D341Med (cell line): ENCODE data around the gene FCMR.

Source experiments
- DNase-seq: peaks from one replicate; pipeline ENCODE4 v3.0.0; 2012; ENCODE audit warnings: low spot score

Gene FCMR

GRCh38 chr1:206923009-206923960, 1.5 kb upstream of the FCMR start:
- DNase-seq = no peak

GRCh38 chr1:206922524-206922923, 783 bp upstream of the FCMR start:
- no peak for DNase-seq

- no peak for DNase-seq
Observed at GRCh38 chr1:206918076-206918475, 3.7 kb downstream of the FCMR start.

GRCh38 chr1:206916000-206916709, 5.6 kb downstream of the FCMR start:
- DNase-seq = no peak

- no peak for DNase-seq
Observed at GRCh38 chr1:206915030-206915735, 6.6 kb downstream of the FCMR start.

GRCh38 chr1:206913766-206914537, 7.8 kb downstream of the FCMR start:
- no peak for DNase-seq

GRCh38 chr1:206912445-206913095, 9.2 kb downstream of the FCMR start:
- DNase-seq = peak; percentile 83

GRCh38 chr1:206911064-206911663, 10.6 kb downstream of the FCMR start:
- peak; percentile 69 for DNase-seq

GRCh38 chr1:206909883-206910318, 11.8 kb downstream of the FCMR start:
- no peak for DNase-seq

- DNase-seq = peak; percentile 59
Observed at GRCh38 chr1:206909161-206909882, 12.4 kb downstream of the FCMR start.

- DNase-seq = no peak
Observed at GRCh38 chr1:206908038-206908437, 13.7 kb downstream of the FCMR start.

GRCh38 chr1:206907304-206907991, 14.3 kb downstream of the FCMR start:
- peak; percentile 53 for DNase-seq

GRCh38 chr1:206905295-206906164, 16.2 kb downstream of the FCMR start:
- no peak for DNase-seq

GRCh38 chr1:206904423-206905142, 17.2 kb downstream of the FCMR start:
- DNase-seq = no peak

GRCh38 chr1:206903687-206904086, 18.1 kb downstream of the FCMR start:
- no peak for DNase-seq

- DNase-seq = no peak
Observed at GRCh38 chr1:206902702-206903101, 19.0 kb downstream of the FCMR start.

GRCh38 chr1:206901944-206902343, 19.8 kb downstream of the FCMR start:
- no peak for DNase-seq

GRCh38 chr1:206900149-206900548, 21.6 kb downstream of the FCMR start:
- DNase-seq = no peak
